MM.1S (cell line): ENCODE measurements around the gene HERC4.

Source experiments
- EZH2 ChIP-seq: fragments of 300-600 bp; sonication (generic); optimal IDR thresholded peaks from 2 replicates; pipeline ENCODE3; 2017; ENCODE audit warnings: low read depth, mild to moderate bottlenecking, antibody characterized with exemption, low read length, mixed read lengths
- TF ChIP-seq, protein P1 (sequence below): fragments of 300-600 bp; sonication (generic); IDR thresholded peaks from 2 replicates; pipeline ENCODE4 v1.5.1; 2016; ENCODE audit warnings: antibody characterized with exemption, low read length, mixed read lengths

DNA sequence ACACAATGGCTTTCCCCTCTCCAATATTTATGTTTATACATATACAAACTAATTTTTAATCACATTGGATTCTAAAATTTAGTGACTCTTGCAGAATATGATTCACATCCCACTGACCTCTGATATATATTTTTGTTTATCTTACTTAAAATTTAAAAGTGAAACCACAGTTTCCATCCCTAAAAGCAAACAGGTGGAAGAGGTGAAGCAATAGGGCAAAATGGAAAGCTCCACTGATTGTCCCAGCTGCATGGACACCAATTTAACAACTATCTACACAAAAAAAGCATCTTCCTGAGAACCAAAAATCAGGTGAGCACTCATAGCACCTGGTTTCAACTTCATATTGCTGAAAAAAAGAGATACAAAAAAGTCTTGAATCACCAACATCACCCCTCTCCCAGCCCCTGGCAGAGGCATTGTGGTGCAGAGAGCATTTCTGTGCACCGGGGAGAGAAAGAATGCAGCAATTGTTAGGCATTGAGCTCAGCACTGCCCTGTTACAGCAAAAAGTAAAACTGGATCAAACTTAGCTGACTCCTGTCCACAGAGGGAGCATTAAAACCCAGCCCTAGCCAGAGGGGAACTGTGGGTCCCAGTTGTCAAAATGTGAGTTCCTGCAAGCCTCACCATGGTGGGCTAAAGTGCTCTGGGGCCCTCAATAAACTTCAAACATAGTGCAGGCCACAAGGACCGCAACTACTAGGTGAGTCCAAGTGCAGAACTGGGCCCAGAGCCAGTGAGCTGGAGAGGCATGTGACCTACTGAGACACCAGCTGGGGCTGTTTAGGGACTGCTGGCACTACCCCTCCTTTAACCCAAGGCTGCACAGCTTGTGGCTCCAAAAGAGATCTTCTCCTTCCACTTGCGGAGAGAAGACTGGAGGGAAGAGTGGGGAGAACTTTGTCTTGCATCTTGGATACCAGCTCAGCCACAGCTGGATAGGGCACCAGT lies 98.5 kb downstream of the HERC4 start:
- TF ChIP-seq EZH2 = no peak
- TF ChIP-seq, protein P1, sequence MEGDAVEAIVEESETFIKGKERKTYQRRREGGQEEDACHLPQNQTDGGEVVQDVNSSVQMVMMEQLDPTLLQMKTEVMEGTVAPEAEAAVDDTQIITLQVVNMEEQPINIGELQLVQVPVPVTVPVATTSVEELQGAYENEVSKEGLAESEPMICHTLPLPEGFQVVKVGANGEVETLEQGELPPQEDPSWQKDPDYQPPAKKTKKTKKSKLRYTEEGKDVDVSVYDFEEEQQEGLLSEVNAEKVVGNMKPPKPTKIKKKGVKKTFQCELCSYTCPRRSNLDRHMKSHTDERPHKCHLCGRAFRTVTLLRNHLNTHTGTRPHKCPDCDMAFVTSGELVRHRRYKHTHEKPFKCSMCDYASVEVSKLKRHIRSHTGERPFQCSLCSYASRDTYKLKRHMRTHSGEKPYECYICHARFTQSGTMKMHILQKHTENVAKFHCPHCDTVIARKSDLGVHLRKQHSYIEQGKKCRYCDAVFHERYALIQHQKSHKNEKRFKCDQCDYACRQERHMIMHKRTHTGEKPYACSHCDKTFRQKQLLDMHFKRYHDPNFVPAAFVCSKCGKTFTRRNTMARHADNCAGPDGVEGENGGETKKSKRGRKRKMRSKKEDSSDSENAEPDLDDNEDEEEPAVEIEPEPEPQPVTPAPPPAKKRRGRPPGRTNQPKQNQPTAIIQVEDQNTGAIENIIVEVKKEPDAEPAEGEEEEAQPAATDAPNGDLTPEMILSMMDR = no peak
